ENCODE measurements around the gene TRIM14.
A peak's percentile ranks its signal among the peaks of the same experiment; 100 is the strongest.

Gene TRIM14

DNA sequence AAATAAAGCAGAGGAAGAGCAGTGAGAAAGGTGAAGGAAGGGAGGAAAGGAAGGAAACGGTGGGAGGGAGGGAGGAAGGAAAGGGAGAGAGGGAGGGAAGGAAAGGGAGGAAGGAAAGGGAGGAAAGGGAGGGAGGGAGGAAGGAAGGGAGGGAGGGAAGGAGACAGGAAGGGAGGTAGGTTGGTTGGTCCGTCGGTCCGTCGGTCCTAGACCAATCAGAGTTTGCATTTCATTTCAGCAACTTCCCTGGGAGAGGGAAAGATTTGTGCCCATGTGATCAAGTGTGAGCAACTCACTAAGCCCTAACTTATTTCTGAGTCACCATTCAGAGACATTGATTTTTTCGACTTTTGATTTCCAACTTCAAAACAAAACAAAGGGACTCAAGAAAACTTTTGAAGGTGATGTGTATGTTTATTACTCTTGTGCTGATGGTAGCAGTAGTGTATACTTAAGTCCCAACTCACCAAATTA is 43.7 kb downstream of the TRIM14 start:
- TF ChIP-seq, protein P1, sequence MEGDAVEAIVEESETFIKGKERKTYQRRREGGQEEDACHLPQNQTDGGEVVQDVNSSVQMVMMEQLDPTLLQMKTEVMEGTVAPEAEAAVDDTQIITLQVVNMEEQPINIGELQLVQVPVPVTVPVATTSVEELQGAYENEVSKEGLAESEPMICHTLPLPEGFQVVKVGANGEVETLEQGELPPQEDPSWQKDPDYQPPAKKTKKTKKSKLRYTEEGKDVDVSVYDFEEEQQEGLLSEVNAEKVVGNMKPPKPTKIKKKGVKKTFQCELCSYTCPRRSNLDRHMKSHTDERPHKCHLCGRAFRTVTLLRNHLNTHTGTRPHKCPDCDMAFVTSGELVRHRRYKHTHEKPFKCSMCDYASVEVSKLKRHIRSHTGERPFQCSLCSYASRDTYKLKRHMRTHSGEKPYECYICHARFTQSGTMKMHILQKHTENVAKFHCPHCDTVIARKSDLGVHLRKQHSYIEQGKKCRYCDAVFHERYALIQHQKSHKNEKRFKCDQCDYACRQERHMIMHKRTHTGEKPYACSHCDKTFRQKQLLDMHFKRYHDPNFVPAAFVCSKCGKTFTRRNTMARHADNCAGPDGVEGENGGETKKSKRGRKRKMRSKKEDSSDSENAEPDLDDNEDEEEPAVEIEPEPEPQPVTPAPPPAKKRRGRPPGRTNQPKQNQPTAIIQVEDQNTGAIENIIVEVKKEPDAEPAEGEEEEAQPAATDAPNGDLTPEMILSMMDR (IDR thresholded peaks at IDR 0.05; ENCODE audit: control extremely low read depth, extremely low read depth, low read depth, missing control alignments): no peak
- no peak for DNase-seq (ENCODE audit: extremely low spot score)
- CTCF ChIA-PET: interaction anchor here (1.0 to 3.4 kb wide), 6 partner anchors 9 to 130 kb away, joined by 3 to 25 read pairs (median 13); partner anchors contain the start of genes NANS and TRIM14
- POLR2A ChIA-PET: no interaction called here

DNA sequence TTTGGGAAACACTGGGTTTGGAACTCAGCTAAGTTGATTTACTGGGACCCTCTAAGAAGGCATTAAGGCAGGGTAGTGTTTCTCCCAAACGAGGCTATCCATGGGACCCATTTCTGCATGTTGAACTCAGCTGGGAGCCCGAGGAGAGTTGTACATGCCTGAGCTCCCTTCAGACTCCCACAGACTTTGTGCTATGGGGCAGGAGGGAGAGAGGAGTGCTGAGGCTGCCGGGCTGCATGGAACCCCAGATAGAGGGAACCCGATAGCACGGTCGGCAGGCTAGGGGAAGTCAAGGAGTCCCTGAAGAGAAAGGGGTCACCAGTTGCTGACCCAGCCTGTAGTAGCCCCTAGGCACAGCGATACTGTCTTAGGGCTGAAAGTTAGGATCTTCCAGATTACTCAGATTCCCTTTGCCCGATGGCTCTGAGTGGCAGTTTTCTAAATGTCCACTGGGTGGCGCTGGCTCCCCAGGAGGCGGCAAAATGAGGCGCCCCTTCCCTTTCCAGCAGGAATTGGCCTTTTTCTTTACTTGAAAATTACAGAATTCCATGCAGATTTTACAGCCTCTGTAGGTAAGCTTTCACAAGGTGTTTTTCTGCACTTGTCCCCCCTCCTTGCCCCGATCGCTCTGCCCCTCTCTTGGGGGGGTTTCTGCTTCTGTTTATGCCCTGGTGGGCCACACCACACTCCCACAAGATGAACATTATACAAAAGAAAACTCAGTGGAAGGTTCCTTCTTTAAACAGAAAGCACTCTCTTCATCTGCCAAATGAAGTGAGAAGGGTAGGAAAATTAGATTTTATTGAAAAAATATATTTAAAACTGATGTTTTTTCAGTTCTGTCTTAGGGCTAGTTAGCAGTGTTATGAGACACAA is 44.7 kb downstream of the TRIM14 start:
- DNase-seq (ENCODE audit: extremely low spot score): peak; percentile 77
- CTCF ChIA-PET: interaction anchor here (0.6 to 3.4 kb wide), 38 partner anchors 10 to 197 kb away, joined by 3 to 25 read pairs (median 4); partner anchors contain the start of genes NANS and TRIM14
- TF ChIP-seq, protein P1 (IDR thresholded peaks at IDR 0.05; ENCODE audit: control extremely low read depth, extremely low read depth, low read depth, missing control alignments): peak; percentile 91
- POLR2A ChIA-PET: interaction anchor here (1.6 kb wide), 1 partner anchor 18 kb away, joined by 6 read pairs; the partner anchor contains the start of gene NANS

DNA sequence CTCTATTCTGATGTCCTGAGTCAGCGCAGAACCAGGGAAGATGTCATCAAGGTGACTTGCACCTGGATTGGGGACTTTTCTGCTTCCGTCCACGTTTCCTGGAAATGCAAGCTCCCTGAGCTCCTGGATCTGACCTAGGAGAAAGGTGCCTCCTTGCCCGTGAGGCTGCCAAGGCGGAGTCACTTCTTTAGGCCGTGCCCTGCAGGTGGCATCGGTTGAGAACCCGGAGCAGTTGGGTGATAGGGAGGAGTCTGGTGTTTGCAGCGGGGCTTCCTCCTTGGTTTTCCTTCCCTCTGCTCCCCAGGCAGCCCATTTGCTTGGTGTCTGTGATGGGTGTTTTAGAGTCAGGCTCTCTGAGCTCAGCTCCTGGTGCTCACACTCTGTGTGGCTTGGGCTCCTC is 47.3 kb downstream of the TRIM14 start:
- CTCF ChIA-PET: interaction anchor here (1.0 to 1.8 kb wide), 5 partner anchors 8 to 27 kb away, joined by 3 to 6 read pairs (median 3); no protein-coding TSS in a partner anchor

DNA sequence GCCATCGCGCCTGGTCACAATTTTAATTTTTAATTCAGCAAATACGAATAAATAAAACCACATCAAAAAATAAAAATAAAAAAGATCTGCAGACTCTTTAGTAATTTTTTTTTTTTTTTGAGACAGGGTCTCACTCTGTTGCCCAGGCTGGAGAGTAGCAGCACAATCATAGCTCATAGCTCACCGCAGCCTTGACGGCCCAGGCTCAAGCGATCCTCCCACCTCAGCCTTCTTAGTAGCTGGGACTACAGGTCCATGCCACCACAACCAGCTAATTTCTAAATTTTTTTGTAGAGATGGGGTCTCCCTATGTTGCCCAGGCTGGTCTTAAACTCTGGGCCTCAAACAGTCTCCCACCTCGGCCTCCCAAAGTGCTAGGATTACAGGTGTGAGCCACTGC is 48.3 kb downstream of the TRIM14 start:
- ChIA-PET POLR2A (interaction anchor here (1.9 kb wide), 1 partner anchor 14 kb away, joined by 7 read pairs; the partner anchor contains the start of gene NANS), CTCF (interaction anchor here (0.9 to 1.8 kb wide), 2 partner anchors 9 to 36 kb away, joined by 3 to 4 read pairs; no protein-coding TSS in a partner anchor)
- no peak for DNase-seq (ENCODE audit: extremely low spot score)
- TF ChIP-seq, protein P1 (IDR thresholded peaks at IDR 0.05; ENCODE audit: control extremely low read depth, extremely low read depth, low read depth, missing control alignments): no peak

More for the DNA sequence above, 47.3 kb downstream of the TRIM14 start:
- POLR2A ChIA-PET: interaction anchor here (1.2 to 1.9 kb wide), 2 partner anchors 14 to 16 kb away, joined by 5 to 7 read pairs; partner anchors contain the start of gene NANS
- DNase-seq (ENCODE audit: extremely low spot score): no peak
- TF ChIP-seq, protein P1 (IDR thresholded peaks at IDR 0.05; ENCODE audit: control extremely low read depth, extremely low read depth, low read depth, missing control alignments): no peak

DNA sequence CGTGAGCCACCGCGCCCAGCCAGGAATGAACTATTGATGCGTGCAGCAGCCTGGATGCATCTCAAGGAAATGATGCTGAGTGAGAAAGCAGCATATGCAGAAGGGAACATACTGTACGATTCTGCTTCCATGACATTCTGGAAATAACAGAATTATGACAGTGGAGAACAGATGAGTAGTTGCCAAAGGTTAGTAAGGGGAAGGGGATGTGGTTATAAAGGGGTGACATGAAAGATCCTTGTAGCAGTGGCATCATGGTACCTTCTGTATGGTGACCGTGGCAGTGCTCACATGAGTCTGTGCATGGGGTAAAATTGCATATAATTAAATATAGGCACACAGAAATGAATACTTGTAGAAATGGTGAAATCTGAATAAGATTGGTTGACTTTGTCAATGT is 49.5 kb downstream of the TRIM14 start:
- no peak for DNase-seq (ENCODE audit: extremely low spot score)
- ChIA-PET POLR2A (no interaction called here), CTCF (interaction anchor here (1.3 to 3.4 kb wide), 2 partner anchors 11 to 195 kb away, joined by 6 to 22 read pairs; partner anchors contain the start of gene NANS)
- TF ChIP-seq, protein P1 (IDR thresholded peaks at IDR 0.05; ENCODE audit: control extremely low read depth, extremely low read depth, low read depth, missing control alignments): no peak

DNA sequence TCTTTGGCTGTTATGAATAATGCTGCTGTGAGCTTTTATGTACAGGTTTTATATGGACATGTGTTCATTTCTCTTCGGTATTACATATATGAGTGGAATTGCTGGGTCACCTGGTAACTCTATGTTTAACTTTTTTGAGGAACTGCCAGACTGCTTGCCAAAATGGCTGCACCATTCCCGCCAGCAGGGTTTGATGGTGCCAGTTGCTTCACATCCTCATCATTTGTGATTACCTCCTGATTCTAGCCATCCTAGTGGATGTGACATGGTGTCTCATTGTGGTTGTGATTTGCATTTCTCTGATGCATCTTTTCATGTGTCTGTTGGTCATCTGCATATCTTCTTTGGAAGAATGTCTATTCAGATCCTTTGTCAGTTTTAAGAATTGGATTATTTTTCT is 51.8 kb downstream of the TRIM14 start:
- CTCF ChIA-PET: interaction anchor here (3.4 kb wide), 1 partner anchor 9 kb away, joined by 22 read pairs; the partner anchor contains the start of gene NANS
- POLR2A ChIA-PET: no interaction called here
- TF ChIP-seq, protein P1 (IDR thresholded peaks at IDR 0.05; ENCODE audit: control extremely low read depth, extremely low read depth, low read depth, missing control alignments): no peak
- no peak for DNase-seq (ENCODE audit: extremely low spot score)
